GM21447 (cell line): ENCODE results near the gene C18orf32.
A peak's percentile ranks its signal among the peaks of the same experiment; 100 is the strongest.
"Not testable (repeated sequence)": the region's sequence is repeated elsewhere in the genome, so short reads cannot be mapped to it uniquely, and the experiment has no call there.

ENCODE experiments used
- ATAC-seq: cut with Tn5 transposase; IDR thresholded peaks from one replicate; pipeline ENCODE4 v1.9.1; 2021; ENCODE audit not compliant: unreplicated experiment

The C18orf32 gene

GRCh38 chr18:49472459-49472858 lies 14.6 kb downstream of the C18orf32 start:
- no peak for ATAC-seq

DNA sequence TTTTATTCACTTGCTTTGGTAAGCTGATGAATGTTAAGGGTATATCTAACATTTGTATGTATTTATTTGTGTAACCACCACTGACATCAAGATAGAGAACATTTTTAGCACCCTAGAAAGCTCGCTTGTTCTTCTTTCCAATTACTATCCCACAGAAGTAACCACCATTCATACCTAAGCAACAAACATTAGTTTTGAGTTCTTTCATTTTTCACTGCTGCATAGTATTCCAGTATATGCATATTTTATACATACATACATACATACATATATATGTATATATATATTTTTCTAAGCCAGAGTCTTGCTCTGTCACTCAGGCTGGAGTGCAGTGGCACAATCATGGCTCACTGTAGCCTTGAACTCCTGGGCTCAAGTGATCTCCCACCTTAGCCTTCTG lies 15.5 kb downstream of the C18orf32 start:
- no peak for ATAC-seq

GRCh38 chr18:49467599-49467998 lies 19.4 kb downstream of the C18orf32 start:
- ATAC-seq, result no peak

- no peak for ATAC-seq
Measured at GRCh38 chr18:49467019-49467563, 19.9 kb downstream of the C18orf32 start.

DNA sequence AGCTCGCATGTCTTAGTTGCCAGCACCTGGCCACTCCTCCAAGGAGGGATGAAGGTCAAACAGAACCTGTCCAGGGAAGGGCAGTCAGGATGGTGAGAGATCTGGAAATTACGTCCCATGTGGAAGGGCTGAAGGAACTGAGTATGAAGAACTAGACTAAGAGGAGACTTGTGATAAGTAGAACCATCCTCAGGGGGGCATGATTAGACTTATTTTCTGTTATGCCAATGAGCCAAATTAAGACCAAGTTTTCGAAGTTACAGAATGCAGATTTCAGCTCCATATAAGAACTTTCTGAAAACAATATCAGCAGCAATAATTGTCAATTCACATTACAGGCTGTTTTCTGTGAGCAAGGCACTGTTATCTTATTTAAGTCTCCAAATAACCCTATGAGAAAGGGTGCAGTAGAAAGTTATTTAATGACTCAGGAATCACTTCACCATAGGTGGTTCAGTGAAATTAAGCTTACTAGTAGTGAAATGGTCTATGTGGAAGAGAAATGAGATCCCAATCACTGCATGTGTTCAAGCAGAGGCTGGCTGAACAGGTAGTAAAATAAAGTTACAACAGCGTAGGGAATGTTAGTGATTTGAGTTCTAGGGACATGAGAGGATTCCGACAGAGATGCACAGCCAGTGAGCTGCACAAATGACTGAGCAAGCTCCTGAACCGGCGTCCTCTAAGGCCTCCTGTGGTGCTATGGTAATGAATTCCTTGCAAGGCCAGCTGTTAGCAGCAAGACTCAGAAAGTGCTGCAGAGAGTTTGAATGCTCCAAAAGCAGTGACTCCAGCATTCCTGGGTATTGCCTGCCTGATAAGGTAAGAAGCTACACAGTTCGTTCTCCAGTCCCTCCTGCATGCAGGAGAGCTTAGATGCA lies 22.1 kb downstream of the C18orf32 start:
- ATAC-seq, result no peak

DNA sequence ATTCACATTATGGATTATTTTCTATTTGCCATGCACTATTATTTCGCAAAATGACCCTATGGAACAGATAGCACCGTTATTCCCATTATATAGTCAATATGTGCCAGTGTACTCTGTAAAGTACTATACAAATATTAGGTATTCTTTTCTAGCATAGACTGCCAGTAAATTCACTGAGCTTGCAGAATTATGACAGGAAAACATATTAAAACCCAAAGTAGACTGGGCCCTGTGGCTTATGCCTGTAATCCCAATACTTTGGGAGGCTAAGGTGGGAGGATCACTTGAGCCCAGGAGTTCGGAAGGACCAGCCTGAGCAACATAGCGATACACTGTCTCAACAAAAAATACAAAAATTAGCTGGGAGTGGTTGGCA lies 25.4 kb downstream of the C18orf32 start:
- no peak for ATAC-seq

DNA sequence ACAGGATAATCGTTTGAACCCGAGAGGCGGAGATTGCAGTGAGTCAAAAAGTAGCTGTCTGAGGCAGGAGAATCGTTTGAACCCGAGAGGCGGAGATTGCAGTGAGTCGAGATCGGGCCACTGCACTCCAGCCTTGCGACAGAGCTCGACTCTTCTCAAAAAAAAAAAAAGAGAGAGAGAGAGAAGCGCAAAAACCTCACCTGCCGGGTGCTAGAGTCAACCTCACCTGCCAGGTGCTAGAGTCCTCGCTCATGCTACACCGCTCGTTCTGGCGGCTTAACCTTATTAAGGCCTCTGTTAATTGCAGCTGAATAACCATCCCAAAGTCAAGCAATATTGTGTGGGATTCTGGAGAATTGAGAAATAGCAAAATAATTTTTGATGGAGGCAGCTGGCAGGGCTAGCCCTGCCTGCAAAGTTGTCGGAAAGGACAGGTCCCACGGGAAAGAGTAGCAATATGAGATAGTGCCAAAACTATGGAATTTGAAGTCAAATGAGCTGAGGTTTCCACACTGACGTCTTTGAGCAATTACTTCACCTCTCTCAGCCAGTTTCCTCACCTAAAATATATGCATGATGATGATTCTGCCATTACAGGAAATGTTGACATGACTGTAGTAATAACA lies 25.9 kb downstream of the C18orf32 start:
- ATAC-seq, result no peak

DNA sequence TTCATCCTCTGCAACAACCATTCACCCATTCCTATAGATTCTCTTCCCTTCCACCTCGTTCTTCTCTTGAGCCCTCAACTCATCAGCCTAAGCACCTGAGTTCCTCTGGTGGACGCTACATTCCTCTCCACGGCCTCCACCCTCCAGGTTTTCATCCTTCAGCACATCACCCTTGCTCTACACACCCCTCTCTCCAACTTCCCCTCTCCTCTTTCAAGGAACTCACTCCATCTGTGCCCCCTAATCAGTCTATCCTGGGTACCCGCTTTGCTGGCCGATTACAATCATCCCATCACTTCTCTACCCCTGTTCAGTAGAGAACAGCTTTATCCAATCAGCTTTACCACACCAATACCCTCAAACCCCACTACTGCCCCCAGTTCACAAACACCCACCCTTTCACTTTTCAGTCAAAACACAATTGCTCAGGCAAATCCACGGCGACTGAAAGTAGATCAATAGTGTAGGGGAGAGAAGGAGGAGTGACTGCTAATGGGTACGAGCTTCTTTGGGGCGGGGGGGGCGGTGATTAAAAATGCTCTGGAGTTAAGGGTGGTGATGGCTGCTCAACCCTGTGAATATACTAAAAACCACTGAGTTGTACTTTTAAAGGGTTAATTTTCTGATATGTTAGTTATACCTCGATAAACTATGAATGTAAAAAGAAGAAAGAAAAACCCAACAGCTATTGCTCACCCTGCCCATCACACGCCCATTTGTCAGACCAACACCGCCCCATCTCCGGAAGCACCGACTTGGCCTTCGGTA lies 27.4 kb downstream of the C18orf32 start:
- ATAC-seq, result peak; percentile 34

GRCh38 chr18:49457616-49458015 lies 29.4 kb downstream of the C18orf32 start:
- no peak for ATAC-seq

- no peak for ATAC-seq
Measured at GRCh38 chr18:49456794-49457193, 30.2 kb downstream of the C18orf32 start.

- not testable (repeated sequence) for ATAC-seq
Measured at GRCh38 chr18:49452534-49452933, 34.5 kb downstream of the C18orf32 start.

DNA sequence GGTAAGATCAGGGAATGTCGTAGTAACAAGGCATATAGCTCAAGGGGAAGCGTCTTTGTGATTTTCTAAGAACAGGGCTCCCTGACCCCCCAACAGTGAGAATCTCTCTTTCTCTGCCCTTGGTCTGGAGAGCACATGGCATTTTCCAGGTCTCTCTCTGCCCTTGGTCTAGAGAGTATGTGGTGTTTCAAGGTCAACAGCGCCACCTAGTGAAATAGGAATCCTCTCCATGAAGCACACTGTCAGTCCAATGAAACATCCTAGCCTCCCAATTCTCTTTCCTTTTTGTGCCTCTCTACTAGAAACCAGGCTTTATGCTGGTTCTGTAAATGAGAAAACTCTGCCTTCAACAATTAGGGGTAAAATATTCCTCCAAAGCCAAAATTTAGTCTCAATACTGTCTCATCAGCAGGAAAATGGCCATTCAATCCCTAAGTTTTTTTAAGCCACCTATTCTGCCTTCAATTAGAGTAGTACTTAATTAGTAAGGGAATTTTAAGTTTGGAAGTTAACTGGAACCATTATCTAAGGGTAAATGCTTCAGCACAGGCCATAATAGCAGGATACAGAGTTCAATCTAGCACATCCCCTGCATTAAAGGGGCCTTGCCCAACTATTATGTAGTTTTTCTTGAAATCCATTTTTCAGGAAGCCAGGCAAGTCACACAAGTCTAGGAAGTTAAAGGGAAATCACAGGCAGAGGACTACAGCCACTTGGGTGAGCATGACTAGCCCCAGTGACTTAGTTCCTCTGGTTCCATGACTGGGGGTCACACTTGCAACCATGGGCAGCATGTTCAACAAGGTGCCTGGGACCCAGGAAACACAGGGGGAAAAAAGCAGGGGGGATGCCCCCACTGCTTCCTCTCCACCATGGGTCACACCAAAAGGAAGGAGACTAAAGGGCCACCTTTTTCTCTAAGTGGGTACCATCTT lies 39.0 kb downstream of the C18orf32 start:
- ATAC-seq, result no peak

DNA sequence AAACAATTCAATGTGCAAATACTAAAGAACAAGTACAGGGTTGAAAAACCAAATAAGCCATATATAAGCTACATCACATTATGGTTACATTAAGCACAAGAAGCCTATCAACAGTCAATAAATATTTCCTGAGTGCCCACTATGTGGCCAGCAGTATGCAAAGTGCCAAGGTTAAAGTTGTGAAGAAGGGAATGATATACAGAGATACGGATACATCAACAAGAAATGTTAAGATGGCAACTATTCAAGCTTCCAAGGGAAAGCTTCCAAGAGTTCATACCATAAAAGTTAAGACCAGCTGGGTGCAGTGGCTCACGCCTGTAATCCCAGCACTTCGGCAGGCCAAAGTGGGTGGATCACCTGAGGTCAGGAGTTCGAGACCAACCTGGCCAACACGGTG lies 40.6 kb downstream of the C18orf32 start:
- ATAC-seq, result no peak

GRCh38 chr18:49444581-49444980 lies 42.5 kb downstream of the C18orf32 start:
- ATAC-seq, result no peak

- ATAC-seq, result no peak
Measured at GRCh38 chr18:49443837-49444236, 43.2 kb downstream of the C18orf32 start.

- ATAC-seq, result no peak
Measured at GRCh38 chr18:49441338-49441938, 45.6 kb downstream of the C18orf32 start.

DNA sequence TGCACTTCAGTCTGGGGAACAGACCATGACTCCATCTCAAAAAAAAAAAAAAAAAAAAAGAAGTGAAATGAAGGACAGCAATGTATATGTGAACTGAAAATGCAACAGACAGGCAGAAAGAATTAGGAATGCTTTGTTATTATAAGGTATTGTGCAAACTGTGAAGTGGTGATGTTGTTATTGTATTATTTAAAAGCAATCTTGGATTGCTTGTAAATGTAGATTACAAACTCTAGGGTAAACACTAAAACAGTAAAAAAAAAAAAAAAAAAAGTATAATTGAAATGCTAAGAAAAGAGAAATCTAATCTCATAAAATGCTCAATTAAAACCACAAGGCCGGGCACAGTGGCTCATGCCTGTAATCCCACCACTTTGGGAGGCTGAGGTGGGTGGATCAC lies 51.9 kb downstream of the C18orf32 start:
- ATAC-seq, result no peak

- no peak for ATAC-seq
Measured at GRCh38 chr18:49432602-49433001, 54.4 kb downstream of the C18orf32 start.

- ATAC-seq, result no peak
Measured at GRCh38 chr18:49431165-49431962, 55.7 kb downstream of the C18orf32 start.
